Activated naive CD8-positive, alpha-beta T cell treated with anti-CD3 and anti-CD28 coated beads for 36 hours (primary cell): ENCODE data around the gene THSD7B. TPM values are rescaled to one million over a fixed set of nuclear protein-coding genes. Genes with fewer than 3 reads are reported as not detected.
"Not testable (repeated sequence)": the region's sequence is repeated elsewhere in the genome, so short reads cannot be mapped to it uniquely, and the experiment has no call there.

Experiments
- DNase-seq: peaks from one replicate; pipeline ENCODE4 v3.0.0; 2021
- H3K27ac Mint-ChIP-seq: one replicate; pipeline ENCODE4 v1.8.0; 2022; ENCODE audit warnings: mild to moderate bottlenecking, moderate library complexity, mixed read lengths
- H3K27me3 Mint-ChIP-seq: one replicate; pipeline ENCODE4 v1.8.0; 2022; ENCODE audit warnings: mild to moderate bottlenecking, mixed read lengths
- H3K36me3 Mint-ChIP-seq: one replicate; pipeline ENCODE4 v1.8.0; 2021; ENCODE audit warnings: mild to moderate bottlenecking, mixed read lengths
- H3K4me1 Mint-ChIP-seq: one replicate; pipeline ENCODE4 v1.8.0; 2021; ENCODE audit warnings: mixed read lengths
- H3K4me3 Mint-ChIP-seq: one replicate; pipeline ENCODE4 v1.8.0; 2022; ENCODE audit warnings: mild to moderate bottlenecking, moderate library complexity, mixed read lengths
- H3K9me3 Mint-ChIP-seq: one replicate; pipeline ENCODE4 v1.8.0; 2022; ENCODE audit warnings: mixed read lengths
- total RNA-seq, 2 experiments: library from RNA; stranded (reverse); gene quantifications; one replicate each; pipeline ENCODE4 v1.2.3, GENCODE V29; 2021

THSD7B gene
- total RNA-seq, 2 experiments from 2014 or later = not detected

GRCh38 chr2:137507237-137507636 lies 741.9 kb downstream of the THSD7B start:
- no peaks in the 10 kb centered on the region for H3K27me3 Mint-ChIP-seq
- H3K4me1 Mint-ChIP-seq = no peaks in the 10 kb centered on the region
- no peaks in the 10 kb centered on the region for H3K9me3 Mint-ChIP-seq
- DNase-seq = no peak
- H3K4me3 Mint-ChIP-seq = no peak overlapping the region
- H3K36me3 Mint-ChIP-seq = no peaks in the 10 kb centered on the region
- no peak overlapping the region for H3K27ac Mint-ChIP-seq

DNA sequence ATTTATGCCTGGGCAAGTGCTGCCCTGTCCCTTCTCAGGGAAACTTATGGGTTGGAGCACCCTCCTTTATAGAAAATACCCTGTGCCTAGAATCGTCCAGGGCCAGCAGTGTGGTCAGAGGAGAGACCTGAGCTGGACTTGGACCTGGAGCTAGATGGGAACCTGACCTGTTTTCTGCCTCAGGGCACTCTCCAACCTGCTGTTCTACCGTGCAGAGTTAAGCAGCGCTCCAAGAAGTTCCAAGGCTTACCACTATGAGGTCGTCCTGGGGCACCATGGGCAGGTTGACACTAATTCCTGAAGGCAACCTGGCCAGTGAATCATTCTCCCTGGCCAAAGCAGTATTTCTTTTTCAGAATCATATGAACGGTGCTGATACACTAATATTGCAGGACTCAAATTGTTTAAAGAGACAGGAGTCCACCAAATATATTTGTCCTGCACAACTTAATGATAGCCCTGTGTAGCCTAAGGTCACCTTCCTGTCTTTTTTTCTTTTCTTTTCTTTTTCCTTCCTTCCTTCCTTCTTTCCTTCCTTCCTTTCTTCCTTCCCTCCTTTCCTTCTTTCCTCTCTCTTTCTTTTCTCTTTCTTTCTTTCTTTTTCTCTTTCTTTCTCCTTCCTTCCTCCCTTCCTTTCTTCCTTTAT lies 743.5 kb downstream of the THSD7B start:
- Mint-ChIP-seq H3K36me3 (no peaks in the 10 kb centered on the region), H3K27me3 (no peaks in the 10 kb centered on the region), H3K4me3 (no peak overlapping the region), H3K27ac (no peak overlapping the region), H3K9me3 (no peaks in the 10 kb centered on the region), H3K4me1 (no peaks in the 10 kb centered on the region)
- DNase-seq = no peak

GRCh38 chr2:137511526-137511925 lies 746.2 kb downstream of the THSD7B start:
- Mint-ChIP-seq H3K27me3 (no peaks in the 10 kb centered on the region), H3K4me1 (no peaks in the 10 kb centered on the region), H3K9me3 (no peaks in the 10 kb centered on the region), H3K4me3 (no peak overlapping the region), H3K27ac (no peak overlapping the region), H3K36me3 (no peaks in the 10 kb centered on the region)
- no peak for DNase-seq

DNA sequence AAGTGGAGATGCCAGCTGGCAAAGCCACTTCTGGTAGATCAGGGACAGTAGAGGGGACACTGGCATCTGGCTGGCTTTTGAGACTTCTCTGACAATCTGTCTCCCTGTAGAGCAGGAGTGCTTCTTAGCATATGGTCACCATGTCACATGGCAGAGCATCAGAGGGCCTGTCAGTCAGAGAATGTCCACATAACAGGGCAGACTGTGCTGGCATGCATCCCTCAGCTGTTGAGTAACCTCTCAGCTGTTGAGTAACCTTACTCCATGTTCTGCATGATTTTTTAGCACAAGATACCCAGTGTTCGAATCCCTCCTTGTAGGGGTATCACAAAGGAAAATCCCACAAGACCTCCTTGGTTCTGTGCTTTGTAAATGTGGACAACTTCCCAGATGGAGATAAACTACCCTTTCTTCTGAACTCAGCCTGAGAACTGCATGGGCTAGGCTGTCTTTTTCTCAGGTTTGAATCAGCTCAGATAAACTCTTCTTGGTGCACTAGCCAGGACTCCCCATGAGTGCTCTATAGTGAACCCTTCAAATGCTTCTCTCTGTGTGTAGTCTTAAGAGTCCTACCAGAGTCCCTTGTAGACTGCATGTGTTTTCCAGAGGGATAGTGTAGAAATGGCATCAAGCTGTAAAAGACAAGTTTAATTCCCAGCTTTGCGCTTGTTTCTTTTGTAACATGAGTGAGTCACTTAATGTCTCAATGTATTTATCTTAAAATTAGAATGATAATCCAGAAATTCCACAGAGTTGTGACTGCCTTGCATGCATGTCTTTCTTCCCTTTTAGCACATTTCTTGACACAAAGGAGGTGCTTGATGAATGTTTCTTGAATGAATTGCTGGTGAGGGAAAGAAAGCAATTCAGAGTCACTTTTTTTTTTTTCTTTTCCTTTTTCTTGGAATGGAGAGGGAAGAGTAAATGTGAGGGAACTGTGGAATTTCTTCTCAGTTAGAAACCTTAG lies 756.6 kb downstream of the THSD7B start:
- H3K4me1 Mint-ChIP-seq = no peaks in the 10 kb centered on the region
- H3K4me3 Mint-ChIP-seq = no peak overlapping the region
- peaks cover 1% of the 10 kb centered on the region for H3K9me3 Mint-ChIP-seq
- H3K27me3 Mint-ChIP-seq = no peaks in the 10 kb centered on the region
- H3K27ac Mint-ChIP-seq = no peak overlapping the region
- DNase-seq = no peak
- no peaks in the 10 kb centered on the region for H3K36me3 Mint-ChIP-seq

DNA sequence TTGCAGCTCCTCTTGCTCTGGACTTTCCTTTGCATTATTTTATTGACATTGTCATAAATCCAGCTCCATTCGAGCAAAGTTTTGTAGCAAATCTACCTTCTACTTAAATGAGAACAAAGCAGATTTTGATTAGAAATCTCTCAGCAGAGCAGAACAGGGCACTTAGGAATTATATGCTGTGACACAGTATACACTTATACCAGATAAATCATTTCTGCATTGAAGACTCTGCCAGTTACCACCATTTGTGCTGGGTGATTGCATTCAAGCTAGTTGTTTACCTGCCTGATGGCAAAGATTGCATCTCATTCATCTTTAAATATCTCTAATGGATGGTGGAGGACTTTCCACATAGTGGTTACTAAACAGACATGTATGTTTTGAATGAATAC lies 757.3 kb downstream of the THSD7B start:
- H3K9me3 Mint-ChIP-seq = peaks cover 1% of the 10 kb centered on the region
- no peaks in the 10 kb centered on the region for H3K36me3 Mint-ChIP-seq
- DNase-seq = no peak

GRCh38 chr2:137523931-137524330 lies 758.6 kb downstream of the THSD7B start:
- H3K9me3 Mint-ChIP-seq = peaks cover 1% of the 10 kb centered on the region
- no peak for DNase-seq
- no peak overlapping the region for H3K27ac Mint-ChIP-seq
- no peaks in the 10 kb centered on the region for H3K4me1 Mint-ChIP-seq
- H3K4me3 Mint-ChIP-seq = no peak overlapping the region
- H3K27me3 Mint-ChIP-seq = no peaks in the 10 kb centered on the region
- no peaks in the 10 kb centered on the region for H3K36me3 Mint-ChIP-seq

More for the DNA sequence above, 757.3 kb downstream of the THSD7B start:
- no peak overlapping the region for H3K27ac Mint-ChIP-seq
- no peaks in the 10 kb centered on the region for H3K4me1 Mint-ChIP-seq
- H3K4me3 Mint-ChIP-seq = no peak overlapping the region
- H3K27me3 Mint-ChIP-seq = no peaks in the 10 kb centered on the region

DNA sequence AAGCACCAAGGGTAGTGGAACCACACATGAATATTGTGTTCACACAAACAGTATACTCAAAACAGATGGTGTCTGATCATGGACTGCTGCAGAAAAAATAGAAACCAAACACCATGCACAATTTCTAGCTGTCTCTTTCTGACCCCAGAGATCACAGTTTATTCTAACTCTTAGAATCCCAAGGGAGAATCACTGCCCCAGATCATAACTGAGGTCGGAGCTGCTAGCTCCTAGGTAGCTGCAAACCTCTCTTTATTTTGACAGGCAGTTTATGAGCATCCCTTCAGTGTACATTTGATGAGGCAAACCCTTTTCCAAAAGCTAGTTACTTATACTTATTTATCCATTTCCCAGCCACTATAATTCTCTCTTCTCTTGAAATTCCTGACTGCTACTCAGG lies 759.8 kb downstream of the THSD7B start:
- no peaks in the 10 kb centered on the region for H3K9me3 Mint-ChIP-seq
- DNase-seq = no peak
- no peak overlapping the region for H3K4me3 Mint-ChIP-seq
- H3K27me3 Mint-ChIP-seq = no peaks in the 10 kb centered on the region
- no peaks in the 10 kb centered on the region for H3K4me1 Mint-ChIP-seq
- H3K36me3 Mint-ChIP-seq = no peaks in the 10 kb centered on the region
- no peak overlapping the region for H3K27ac Mint-ChIP-seq

- H3K36me3 Mint-ChIP-seq = no peaks in the 10 kb centered on the region
- no peaks in the 10 kb centered on the region for H3K27me3 Mint-ChIP-seq
- no peak for DNase-seq
- no peaks in the 10 kb centered on the region for H3K4me1 Mint-ChIP-seq
- no peak overlapping the region for H3K4me3 Mint-ChIP-seq
- no peaks in the 10 kb centered on the region for H3K9me3 Mint-ChIP-seq
- no peak overlapping the region for H3K27ac Mint-ChIP-seq
Observed at GRCh38 chr2:137525641-137526190, 760.4 kb downstream of the THSD7B start.

GRCh38 chr2:137535897-137536296 lies 770.6 kb downstream of the THSD7B start:
- no peak for DNase-seq

GRCh38 chr2:137539336-137539735 lies 774.0 kb downstream of the THSD7B start:
- Mint-ChIP-seq H3K4me1 (no peaks in the 10 kb centered on the region), H3K9me3 (peaks cover 10% of the 10 kb centered on the region), H3K4me3 (no peak overlapping the region), H3K36me3 (no peaks in the 10 kb centered on the region), H3K27ac (no peak overlapping the region), H3K27me3 (no peaks in the 10 kb centered on the region)
- no peak for DNase-seq

More at GRCh38 chr2:137535897-137536296, 770.6 kb downstream of the THSD7B start:
- peaks cover 4% of the 10 kb centered on the region for H3K9me3 Mint-ChIP-seq
- no peaks in the 10 kb centered on the region for H3K27me3 Mint-ChIP-seq
- no peaks in the 10 kb centered on the region for H3K36me3 Mint-ChIP-seq
- no peak overlapping the region for H3K27ac Mint-ChIP-seq
- no peak overlapping the region for H3K4me3 Mint-ChIP-seq
- H3K4me1 Mint-ChIP-seq = no peaks in the 10 kb centered on the region

DNA sequence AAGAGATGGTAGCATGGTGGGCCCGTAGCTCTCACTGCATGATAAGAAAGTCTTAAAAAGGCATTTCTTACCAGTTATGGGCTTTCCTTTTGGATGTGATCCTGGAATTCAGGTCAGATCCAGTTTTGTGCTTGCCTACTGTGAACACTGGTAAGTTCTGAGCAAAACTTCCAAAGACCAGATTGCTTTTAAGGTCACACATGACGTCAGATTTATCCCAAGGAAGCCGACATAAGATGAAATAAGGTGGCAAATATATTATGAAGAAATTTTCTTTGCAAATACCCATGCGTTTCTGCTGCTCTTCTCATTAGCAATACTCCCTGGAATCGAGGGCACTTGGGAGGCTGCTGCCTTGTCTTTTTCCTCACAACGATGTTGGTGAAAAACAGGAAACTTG lies 782.5 kb downstream of the THSD7B start:
- DNase-seq = no peak
- no peaks in the 10 kb centered on the region for H3K9me3 Mint-ChIP-seq
- H3K27me3 Mint-ChIP-seq = no peaks in the 10 kb centered on the region
- no peak overlapping the region for H3K4me3 Mint-ChIP-seq
- no peaks in the 10 kb centered on the region for H3K4me1 Mint-ChIP-seq
- no peak overlapping the region for H3K27ac Mint-ChIP-seq
- no peaks in the 10 kb centered on the region for H3K36me3 Mint-ChIP-seq

GRCh38 chr2:137566387-137566786 lies 801.0 kb downstream of the THSD7B start:
- Mint-ChIP-seq H3K27ac (no peak overlapping the region), H3K36me3 (no peaks in the 10 kb centered on the region), H3K4me3 (no peak overlapping the region), H3K9me3 (peaks cover 1% of the 10 kb centered on the region), H3K4me1 (no peaks in the 10 kb centered on the region), H3K27me3 (no peaks in the 10 kb centered on the region)
- DNase-seq = no peak

DNA sequence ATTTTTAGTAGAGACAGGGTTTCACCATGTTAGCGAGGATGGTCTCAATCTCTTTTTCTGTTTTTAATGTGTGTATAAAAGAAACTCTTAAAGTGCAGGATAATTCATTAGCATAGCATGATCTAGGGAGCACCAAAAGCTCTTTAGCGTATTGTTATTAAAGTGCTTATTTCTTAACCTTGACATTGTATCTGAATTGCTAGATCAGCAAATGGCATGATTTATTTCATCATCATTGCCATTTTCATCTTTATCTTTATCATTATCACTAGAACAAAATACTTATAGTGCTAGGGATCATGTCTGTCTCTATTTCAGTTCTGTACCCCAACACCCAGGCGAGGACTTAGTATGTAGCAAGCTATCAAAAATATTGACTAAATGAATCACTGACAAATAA lies 805.1 kb downstream of the THSD7B start:
- Mint-ChIP-seq H3K4me1 (no peaks in the 10 kb centered on the region), H3K27ac (no peak overlapping the region), H3K4me3 (no peak overlapping the region), H3K27me3 (no peaks in the 10 kb centered on the region), H3K36me3 (no peaks in the 10 kb centered on the region), H3K9me3 (no peaks in the 10 kb centered on the region)
- no peak for DNase-seq

GRCh38 chr2:137587834-137588233 lies 822.5 kb downstream of the THSD7B start:
- H3K27ac Mint-ChIP-seq, H3K4me1 Mint-ChIP-seq, H3K36me3 Mint-ChIP-seq, H3K4me3 Mint-ChIP-seq, H3K27me3 Mint-ChIP-seq, DNase-seq: not testable (repeated sequence)
- H3K9me3 Mint-ChIP-seq = peaks cover 20% of the 10 kb centered on the region

DNA sequence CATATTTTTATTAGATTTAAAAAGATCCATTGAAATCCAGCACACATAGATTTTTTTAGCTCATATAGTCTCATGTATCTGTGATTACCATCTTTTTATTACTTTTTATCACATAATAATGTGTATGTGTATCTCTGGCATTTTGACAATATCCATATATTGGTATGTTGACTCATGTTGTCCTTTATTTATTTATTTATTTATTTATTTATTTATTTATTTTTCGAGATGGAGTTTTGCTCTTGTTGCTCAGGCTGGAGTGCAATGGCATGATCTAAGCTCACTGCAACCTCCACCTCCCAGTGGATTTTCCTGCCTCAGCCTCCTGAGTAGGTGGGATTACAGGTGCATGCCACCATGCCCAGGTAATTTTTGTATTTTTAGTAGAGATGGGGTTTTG lies 823.2 kb downstream of the THSD7B start:
- H3K36me3 Mint-ChIP-seq, H3K27ac Mint-ChIP-seq, H3K27me3 Mint-ChIP-seq: not testable (repeated sequence)

More for the DNA sequence above, 823.2 kb downstream of the THSD7B start:
- not testable (repeated sequence) for H3K4me1 Mint-ChIP-seq, H3K4me3 Mint-ChIP-seq, DNase-seq
- peaks cover 16% of the 10 kb centered on the region for H3K9me3 Mint-ChIP-seq
